HG03520 (cell line): ENCODE measurements around the gene R3HDM4.
"Not testable (repeated sequence)": the region's sequence is repeated elsewhere in the genome, so short reads cannot be mapped to it uniquely, and the experiment has no call there.

Experiments used
- ATAC-seq: cut with Tn5 transposase; IDR thresholded peaks from one replicate; pipeline ENCODE4 v1.9.1; 2021; ENCODE audit warnings: mild to moderate bottlenecking, moderate library complexity; ENCODE audit not compliant: unreplicated experiment

The R3HDM4 gene

DNA sequence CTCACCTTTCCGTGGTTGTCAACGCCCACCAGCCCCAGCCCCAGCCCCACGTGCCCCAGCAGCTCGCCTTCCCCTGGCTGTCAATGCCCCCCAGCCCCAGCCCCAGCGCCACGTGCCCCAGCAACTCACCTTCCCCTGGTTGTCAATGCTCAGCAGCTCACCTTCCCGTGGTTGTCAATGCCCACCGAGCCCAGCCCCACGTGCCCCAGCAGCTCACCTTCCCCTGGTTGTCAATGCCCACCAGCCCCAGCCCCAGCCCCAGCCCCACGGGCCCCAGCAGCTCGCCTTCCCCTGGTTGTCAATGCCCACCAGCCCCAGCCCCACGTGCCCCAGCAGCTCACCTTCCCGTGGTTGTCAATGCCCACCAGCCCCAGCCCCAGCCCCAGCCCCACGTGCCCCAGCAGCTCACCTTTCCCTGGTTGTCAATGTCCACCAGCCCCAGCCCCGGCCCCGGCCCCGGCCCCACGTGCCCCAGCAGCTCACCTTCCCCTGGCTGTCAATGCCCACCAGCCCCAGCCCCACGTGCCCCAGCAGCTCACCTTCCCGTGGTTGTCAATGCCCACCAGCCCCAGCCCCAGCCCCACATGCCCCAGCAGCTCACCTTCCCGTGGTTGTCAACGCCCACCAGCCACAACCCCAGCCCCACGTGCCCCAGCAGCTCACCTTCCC, 34.9 kb downstream of the R3HDM4 start:
- not testable (repeated sequence) for ATAC-seq

DNA sequence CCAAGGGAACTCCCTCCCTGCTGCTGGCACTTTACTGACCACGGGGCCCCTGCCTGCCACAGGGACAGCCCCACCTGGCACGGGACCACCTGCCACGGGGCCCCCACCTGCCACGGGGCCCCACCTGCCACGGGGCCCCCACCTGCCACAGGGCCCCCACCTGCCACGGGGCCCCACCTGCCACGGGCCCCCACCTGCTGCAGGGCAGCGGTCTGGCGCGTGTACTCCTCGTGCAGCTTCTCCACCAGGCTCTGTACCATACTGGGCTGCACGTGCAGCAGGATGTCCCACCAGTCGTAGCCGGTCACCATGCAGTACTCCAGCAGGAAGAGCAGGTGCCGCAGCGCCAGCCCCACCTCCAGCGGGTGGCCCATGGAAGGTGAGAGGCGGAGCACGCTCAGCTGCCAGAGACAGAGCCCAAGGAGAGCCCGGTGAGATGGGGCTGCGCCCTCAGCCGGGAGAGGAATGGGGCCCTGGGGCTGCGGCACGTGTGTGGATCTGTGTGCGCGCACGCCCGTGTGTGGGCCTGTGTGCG, 36.2 kb downstream of the R3HDM4 start:
- no peak for ATAC-seq

DNA sequence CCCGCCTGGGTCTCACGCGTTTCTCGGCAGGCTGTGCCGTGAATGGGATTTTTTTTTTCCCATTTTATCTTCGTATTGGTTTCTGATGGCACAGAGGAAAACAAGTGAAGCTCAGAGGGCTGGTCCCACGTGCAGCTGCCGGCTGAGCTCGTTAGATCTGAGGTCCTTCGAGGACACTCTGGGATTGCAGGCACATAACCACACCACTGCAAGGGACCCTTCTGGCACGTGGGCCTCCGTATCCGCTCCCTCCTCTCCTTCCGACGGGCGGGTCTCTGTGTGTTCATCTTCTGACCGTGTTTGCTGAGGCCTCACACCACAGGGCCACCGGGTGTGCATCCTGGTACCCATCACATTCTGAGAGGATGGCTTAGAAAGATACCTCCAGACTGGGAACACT, 36.9 kb downstream of the R3HDM4 start:
- ATAC-seq, result no peak

DNA sequence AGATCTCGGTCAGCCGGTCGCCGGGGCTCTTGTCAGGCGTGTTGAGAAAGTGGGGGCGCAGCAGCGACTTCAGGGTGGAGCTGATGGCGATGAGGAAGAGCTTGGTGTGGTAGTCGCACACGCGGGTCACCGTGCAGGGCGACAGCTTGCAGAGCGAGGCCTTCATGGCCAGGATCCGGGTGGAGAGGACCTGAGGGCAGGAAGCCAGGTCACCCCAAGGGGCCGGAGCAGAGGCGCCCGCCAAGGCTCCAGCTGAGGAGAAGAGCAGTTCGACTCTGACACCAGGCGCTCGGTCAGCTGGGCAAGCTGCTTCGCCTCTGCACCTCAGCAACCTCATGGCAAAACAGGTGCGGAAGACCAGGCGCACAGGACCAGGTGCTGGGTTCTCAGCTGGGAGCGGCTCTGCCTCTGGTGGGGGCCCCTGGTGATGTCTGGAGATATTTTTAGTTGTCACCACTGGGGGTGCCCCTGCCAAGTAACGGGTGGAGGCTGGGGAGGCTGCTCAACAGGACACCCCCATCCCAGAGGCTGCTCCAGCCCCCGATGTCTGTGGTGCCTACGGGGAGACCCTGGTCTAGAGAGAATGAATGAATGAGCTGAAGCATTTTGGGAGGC, 37.6 kb downstream of the R3HDM4 start:
- no peak for ATAC-seq

DNA sequence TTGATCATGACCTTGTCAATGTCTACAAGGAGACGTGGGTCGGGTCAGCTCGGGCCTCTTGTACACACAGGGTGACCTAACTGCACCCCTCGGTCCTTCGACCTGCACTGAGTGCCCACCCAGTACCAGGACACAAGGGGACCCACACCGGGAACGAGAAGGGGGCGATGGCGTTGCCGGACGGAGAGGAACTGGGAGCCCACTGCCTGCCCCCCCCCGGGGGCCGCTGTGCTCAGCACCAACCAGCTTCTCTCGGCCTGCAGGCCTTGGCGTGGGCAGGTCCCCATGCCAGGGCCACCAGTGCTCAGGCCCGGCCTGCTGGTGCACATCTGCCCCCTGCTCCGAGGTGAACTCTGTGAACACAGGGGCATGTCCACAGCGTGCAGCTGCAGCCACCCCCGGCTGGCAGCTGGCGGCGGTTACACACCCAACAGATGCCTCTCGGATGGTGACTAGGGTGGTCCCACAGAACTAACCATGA, 39.4 kb downstream of the R3HDM4 start:
- no peak for ATAC-seq

DNA sequence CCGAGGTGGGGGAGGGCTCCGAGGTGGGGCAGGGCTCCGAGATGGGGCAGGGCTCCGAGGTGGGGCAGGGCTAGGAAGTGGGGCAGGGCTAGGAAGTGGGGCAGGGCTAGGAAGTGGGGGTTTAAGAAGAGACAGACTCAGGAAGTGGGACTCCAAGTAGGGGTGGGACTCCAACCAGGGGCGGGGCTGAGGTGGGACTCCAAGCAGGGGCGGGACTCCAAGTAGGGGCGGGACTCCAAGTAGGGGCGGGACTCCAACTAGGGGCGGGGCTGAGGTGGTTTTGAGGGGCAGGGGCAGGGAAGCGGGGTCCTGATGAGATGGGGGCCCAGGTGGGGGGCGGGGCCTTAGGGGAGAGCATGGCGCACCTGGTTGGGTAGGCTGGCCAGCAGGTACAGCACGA, 39.9 kb downstream of the R3HDM4 start:
- ATAC-seq, result no peak

DNA sequence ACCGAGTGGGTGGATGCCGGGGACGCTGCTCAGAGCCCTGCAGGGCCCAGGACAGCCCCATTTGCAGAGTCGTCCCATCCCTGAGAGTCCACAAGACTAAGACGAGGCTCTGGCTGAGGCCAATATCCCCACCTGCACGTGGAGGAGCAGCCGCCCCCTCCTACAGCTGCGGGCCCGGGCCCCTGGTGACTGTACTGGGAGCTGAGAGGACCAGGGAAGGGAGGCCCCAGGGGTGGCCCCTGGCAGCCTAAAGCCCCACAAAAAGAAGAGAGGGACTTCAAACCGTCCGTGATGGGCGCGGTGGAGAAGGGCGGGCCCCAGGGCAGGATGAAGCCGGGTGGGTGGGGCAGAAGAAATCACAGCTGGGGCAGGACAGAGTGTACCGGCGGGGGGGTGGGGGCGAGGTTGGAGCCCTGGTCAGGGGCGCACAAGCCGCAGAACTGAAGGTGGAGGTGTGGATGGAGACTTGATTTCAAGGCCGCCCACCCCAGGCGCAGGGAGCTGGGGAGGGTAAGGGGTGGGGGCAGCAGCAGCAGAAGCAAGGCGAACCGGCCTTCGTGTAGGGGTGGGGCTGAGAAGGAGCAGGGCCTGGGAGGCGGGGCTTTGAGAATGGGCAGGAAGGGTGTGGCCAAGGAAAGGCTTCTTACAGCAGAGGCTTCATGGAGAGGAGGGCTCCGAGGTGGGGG, 40.6 kb downstream of the R3HDM4 start:
- no peak for ATAC-seq

DNA sequence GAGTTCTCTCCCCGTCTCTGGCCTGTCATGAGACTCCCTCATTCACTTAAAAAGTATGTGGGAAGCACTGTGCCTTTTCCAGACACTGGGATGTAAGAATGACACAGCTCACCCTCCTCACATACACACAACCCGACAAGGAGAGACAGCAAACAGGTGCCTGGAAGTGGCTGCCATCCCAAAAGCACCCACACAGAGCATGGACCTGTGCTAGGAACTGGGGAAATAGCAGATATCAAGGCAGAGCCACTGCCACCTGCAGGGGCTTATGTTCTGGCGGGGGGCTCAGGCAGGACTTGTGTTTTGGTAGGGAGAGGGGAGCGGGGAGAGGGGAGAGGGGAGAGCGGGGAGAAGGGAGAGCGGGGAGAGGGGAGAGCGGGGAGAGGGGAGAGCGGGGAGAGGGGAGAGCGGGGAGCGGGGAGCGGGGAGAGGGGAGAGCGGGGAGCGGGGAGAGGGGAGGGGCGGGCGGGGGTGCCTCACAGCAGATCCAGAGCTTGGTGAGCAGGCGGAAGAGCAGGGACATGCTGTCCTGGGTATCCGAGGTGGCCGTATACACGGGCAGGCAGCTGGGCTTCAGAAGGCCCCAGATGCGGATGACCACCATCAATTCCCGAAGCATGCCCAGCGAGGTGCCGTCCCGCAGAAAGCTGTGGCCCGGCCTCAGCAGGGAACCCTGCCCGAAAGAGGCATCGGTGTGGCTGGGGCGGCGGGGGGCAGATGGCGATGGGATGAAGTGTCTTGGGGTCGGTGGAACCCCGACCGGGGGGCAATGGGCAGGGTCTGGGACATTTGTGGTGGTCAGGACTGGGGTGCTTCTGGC, 41.4 kb downstream of the R3HDM4 start:
- no peak for ATAC-seq

DNA sequence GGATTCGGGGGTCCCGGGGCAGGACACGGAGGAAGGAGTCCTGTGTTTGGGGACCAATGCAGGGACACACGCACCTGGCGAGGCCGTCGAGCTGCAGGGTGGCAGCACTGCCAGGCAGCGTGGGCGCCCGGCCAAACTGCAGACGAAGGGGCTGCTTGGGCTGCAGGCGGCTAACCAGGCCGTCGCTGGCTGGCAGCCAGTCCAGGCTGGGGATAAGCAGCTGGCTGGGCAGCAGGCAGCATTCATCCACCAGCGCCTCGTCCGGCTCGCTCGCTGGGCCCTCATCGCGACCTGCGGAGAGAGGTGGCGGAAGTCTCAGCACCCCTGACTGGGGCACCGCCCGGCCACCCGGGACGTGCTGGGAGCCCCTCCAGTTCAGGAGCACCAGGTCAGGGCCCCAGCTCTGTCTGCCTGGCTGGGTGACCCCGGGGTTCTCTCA, 42.0 kb downstream of the R3HDM4 start:
- no peak for ATAC-seq

DNA sequence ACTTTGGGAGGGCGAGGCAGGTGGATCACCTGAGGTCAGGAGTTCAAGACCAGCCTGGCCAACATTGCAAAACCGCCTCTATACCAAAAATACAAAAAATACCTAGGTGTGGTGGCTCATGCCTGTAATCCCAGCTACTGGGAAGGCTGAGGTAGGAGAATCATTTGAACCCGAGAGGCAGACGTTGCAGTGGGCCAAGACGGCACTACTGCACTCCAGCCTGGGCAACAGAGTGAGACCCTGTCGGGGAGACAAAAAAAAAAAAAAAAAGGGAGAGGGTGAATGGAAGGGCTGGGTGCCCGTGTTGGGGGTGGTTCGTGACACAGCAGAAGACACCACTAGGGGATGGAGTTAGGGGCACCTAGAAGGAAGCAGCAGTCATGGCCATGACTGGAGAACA, 42.7 kb downstream of the R3HDM4 start:
- ATAC-seq, result no peak

DNA sequence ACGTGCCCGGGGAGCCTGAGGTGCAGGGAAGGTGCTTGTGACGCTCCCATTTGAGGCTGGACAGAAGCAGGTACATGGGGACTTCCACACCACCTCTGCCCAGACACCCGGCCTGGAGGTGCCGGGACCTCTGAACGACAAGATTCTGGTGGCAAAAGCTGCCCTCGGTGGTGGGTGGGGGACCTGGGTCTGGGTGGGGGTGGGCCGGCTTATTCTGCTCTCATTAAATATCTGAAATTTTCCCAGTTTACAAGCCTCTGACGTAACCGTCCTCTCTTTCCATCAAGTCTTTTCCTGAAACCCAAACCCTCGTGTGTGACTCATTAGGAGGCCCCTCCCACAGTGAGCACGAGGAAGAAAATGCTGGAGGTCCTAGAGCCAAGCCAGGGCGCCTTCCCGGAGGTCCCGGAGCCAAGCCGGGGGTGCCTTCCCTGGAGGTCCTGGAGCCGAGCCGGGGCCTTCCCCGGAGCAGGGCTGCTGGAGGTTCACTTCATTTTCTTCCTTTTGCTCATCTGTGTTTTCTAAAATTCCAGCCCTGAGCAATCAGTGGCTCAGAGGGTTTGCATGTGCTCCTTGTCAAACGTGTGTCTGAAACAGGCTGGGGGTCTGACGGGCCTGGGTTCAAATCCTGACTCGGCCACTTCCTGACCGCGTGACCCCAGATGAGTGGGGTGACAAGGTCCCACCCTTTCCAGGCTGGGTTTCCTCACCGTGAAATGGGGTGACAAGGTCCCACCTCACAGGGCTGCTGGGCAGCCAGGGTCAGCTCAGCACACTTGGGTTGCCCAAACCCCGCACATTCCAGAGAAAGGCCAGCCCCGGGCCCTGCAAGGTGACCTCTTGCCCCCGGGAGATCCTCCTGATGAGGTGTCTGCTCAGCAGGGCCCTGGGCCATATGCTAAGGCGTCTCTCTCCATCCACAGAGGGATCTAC, 43.5 kb downstream of the R3HDM4 start:
- ATAC-seq, result no peak

DNA sequence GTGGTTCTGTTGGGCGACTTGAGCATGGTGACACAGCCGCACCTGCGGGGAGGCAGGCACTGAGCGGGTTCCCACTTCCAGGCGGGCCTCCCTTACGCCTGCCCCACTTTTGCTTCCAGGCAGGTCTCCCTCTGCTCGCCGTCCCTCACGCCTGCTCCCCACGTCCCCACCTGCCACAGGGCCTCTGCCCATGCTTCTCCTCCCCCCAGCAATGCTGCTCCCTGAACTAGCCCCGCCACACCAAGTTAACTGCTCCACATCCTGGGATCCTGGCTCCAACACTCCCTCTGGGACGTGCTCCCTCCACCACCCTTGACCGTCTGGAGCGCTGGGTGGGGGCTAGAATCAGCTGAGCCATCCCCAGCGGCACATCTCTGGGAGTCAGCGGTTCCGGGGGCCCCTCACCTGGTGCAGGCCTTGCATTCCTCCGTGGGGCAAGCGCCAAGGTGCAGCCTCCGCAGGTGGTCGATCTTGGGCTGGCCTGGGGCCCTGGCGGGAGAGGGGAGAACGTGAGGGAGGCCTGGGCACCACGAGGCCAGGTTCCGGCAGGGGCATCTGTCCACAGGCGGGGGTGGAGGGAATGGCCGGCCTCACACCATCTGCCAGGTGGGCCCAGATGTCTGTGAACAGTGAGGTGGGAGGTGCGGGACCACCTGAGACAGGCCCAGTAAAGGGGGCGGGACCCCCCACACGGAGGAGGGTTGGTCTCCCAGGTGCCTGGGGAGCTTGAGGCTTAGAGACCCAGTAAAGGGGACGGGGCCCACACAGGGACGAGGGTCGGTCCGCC, 44.4 kb downstream of the R3HDM4 start:
- no peak for ATAC-seq

DNA sequence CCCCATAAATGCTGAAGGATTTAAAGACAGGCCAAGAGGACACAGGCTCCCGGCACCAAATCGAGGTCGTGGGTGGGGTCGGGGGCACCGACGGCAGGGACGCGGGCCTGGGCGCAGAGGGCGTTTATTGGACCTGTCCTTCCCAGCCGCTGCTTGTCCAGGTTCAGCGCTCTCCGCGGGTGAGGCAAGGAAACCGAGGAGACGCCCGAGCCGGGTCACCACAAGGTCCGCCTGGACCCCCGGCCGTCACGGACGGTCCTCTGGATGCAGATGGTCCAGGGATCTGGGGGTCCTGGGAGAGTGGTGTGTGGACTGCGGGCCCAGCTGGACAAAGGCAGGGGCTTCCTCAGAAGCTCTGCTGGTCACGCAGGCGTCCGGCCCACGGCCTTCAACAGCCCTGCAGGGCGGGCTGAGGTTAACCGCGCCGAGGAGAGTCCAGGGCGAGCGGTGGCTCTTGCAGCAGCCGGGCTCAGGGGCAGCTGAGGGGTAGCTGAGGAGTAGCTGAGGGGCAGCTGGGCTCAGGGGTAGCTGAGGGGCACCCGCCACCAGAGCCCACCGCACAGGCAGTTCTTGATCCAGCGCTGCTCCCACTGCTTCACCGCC, 45.1 kb downstream of the R3HDM4 start:
- no peak for ATAC-seq

DNA sequence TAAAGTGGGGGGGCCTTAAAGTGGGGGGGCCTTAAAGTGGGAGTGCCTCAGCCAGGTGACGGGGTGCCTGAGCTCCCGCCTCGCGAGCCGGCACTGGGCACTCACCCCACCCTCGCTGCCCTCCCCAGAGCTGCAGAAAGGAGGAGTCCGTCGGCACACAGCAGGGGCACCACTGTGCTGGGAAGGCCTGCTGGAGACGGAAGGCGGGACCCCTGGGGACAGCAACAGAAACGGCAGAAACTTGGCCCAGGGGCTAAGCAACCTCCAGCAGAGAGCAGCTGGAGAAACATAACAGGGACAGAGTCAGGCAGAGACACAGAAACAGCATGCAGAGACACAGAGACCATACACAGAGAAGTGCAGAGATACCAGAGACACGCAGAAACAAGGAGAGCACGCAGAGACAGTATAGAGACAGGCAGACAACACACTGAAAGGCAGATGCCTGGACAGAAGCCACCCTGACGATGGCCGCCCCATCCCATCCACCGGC, 45.7 kb downstream of the R3HDM4 start:
- no peak for ATAC-seq

DNA sequence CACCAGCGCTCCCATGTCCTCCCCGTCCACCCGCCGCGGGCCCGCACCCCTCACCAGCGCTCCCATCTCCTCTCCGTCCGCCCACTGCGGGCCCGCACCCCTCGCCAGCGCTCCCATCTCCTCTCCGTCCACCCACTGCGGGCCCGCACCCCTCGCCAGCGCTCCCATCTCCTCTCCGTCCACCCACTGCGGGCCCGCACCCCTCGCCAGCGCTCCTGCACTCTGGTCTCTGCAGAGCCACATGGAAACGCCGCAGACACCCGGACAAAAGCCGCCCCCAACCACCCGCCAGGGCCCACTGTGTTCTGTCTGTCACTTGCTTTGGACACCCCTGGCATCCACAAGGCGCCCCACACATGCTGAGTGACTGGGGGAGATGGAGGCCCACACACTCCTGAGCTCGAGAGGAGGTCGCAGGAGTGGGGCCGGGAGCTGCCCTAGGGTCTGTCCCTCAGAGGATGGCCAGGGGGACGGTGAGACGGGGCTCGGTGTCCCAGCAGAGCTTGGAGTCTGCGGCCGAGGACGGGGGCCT, 46.2 kb downstream of the R3HDM4 start:
- ATAC-seq, result no peak

DNA sequence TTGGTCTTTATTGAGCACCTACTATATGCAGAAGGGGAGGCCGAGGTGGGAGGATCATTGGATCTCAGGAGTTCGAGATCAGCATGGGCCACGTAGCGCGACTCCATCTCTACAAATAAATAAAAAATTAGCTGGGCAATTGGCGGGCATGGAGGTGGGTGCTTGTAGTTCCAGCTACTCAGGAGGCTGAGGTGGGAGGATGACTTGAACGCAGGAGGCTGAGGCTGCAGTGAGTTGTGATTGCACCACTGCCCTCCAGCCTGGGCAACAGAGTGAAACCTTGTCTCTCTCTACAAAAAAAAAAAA, 49.8 kb downstream of the R3HDM4 start:
- no peak for ATAC-seq

DNA sequence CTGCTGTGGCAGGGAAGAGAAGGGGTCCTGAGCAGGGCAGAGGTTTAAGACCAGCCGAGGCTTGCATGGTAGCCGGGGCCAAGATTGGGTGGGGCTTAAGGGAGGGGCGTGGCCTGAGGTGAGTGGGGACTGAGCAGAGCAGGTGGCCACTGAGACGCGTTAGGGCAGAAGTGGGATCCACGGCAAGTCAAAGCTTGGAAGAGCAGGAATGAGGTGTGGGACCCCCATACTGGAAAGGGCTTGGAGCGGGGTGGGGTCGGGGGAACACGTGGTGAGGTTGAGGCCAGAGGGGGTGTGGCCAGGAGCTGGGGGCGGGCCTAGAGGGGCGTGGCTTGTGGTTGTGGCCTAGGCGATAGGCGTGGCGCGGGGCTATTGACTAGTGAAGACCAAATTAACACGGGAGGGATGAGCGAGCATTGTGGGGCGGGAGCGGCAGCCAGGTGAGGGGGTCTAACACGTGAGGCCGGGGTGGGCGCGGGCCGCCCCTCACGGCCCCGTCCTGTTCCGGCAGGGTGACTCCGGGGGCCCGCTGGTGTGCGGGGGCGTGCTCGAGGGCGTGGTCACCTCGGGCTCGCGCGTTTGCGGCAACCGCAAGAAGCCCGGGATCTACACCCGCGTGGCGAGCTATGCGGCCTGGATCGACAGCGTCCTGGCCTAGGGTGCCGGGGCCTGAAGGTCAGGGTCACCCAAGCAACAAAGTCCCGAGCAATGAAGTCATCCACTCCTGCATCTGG, 50.3 kb downstream of the R3HDM4 start:
- ATAC-seq, result no peak
